HG02759 (cell line): Measurements from ENCODE around the gene SERINC5.
"Not testable (repeated sequence)": the region's sequence is repeated elsewhere in the genome, so short reads cannot be mapped to it uniquely, and the experiment has no call there.

Experiments
- ATAC-seq: cut with Tn5 transposase; IDR thresholded peaks from one replicate; pipeline ENCODE4 v1.9.1; 2021; ENCODE audit warnings: mild to moderate bottlenecking, moderate library complexity; ENCODE audit not compliant: unreplicated experiment

Gene SERINC5

GRCh38 chr5:80143491-80143890, 112.4 kb downstream of the SERINC5 start:
- ATAC-seq: no peak

GRCh38 chr5:80142996-80143395, 112.9 kb downstream of the SERINC5 start:
- ATAC-seq: no peak

DNA sequence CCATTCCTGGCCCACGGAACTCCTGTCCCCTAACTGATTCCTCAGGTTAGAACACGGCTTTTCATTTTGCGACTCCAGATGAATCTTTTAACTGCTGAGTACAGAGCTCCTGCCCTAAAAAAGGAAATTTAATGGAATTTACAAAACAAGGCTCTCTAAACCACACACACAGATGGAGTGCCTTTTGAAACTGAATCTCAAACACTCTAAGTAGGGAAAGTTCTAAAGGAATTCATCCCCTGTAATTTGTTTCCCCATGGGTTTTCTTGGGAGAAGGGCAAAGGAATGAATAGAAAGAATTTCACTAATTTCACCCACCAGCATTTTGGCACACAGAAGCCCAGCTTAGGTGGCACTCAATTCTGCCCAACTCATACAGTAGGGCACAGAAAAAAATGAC, 114.2 kb downstream of the SERINC5 start:
- no peak for ATAC-seq

GRCh38 chr5:80141147-80141671, 114.6 kb downstream of the SERINC5 start:
- no peak for ATAC-seq

GRCh38 chr5:80140496-80140895, 115.4 kb downstream of the SERINC5 start:
- ATAC-seq: no peak

- ATAC-seq: no peak
Observed at GRCh38 chr5:80139466-80139972, 116.3 kb downstream of the SERINC5 start.

GRCh38 chr5:80138486-80138885, 117.4 kb downstream of the SERINC5 start:
- no peak for ATAC-seq

DNA sequence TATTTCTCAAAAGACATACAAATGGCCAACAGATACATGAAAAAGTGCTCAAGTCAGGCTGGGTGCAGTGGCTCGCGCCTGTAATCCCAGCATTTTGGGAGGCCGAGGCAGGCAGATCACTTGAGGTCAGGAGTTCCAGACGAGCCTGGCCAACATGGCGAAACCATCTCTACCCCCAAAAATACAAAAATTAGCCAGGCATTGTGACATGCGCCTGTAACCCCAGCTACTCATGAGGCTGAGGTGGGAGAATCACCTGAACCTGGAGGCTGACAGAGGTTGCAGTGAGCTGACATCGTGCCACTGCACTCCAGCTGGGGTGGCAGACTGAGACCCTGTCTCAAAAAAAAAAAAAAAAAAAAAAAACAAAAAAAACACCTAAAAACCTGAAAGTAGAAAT, 119.0 kb downstream of the SERINC5 start:
- not testable (repeated sequence) for ATAC-seq

DNA sequence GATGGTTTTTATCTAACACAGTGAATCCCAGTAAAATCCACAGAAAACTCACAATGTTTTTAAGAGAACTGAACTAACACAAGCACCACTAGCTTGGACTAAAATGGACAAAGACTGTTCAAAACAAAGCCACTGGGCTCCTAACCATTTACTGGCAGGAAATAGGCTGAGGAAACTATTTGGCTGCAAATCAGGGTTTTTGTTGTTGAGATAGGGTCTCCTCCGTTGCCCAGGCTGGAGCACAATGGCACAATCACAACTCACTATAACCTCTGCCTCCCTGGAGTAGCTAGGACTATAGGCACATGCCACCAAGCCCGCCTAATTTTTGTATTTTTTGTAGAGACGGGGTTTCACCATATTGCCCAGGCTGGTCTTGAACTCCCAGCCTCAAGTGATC, 121.0 kb downstream of the SERINC5 start:
- ATAC-seq: no peak

GRCh38 chr5:80129146-80129545, 126.7 kb downstream of the SERINC5 start:
- ATAC-seq: no peak

DNA sequence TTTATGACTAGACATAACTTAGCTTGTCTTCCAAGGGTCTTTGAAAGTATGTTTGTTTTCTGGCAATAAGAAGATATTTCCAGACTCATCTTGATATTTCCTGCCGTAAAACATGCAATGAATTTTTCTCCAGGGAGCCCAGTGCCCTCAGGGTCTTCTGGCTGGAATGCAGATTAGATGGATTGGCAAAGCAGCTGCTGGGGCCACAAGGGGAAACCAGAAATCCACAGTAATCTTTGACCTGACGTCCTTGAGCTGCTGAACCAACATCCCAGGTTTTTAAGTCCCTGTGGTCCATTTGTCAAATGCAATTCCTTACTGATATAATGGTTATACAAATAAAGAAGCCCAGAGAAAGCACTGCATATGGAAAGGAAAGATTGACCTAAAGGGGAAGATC, 127.7 kb downstream of the SERINC5 start:
- no peak for ATAC-seq

- ATAC-seq: no peak
Observed at GRCh38 chr5:80127116-80127552, 128.7 kb downstream of the SERINC5 start.

DNA sequence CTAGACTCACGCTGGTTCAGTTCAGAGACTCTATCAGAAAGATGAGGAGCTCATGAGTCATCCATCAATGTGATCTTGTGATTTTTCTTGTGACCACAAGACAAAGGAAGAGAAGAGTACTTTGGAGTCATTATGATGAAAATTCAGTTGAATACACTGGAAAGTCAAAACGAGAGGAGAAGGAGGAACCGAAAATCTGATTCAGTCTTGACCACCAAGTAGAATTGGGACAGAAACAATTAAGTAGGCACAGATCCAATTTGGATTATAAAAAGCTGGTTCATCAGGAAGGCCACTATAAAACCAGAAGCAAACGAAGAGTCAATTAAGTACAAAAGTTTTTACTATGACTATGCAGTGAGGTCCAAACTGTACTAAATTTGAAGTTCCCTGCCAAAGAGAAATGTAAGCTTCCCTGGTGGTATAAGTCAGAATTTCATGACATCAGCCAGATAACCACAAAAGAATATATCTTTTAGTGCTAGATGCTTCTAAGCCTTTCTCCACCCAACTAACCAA, 129.8 kb downstream of the SERINC5 start:
- peak; percentile 76 for ATAC-seq

- peak; percentile 73 for ATAC-seq
Observed at GRCh38 chr5:80125022-80125961, 130.6 kb downstream of the SERINC5 start.

- ATAC-seq: no peak
Observed at GRCh38 chr5:80124121-80124918, 131.5 kb downstream of the SERINC5 start.

DNA sequence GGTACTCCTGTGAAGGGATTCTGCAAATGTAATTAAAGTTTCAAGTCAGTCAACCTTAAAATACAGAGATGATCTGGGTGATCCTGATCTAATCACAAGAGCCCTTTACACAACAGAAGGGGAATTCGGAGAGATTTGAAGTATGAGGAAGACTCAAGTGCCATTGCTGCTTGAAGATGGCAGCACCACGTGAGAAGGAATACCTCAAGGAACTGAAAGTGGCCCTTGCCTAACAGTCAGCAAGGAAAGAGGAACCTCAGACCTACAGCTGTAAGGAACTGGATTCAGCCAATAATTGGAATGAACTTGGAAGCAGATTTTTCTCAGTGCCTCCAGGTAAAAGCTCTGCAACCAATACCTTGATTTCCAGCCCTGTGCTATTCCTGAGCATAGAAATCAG, 133.3 kb downstream of the SERINC5 start:
- no peak for ATAC-seq

GRCh38 chr5:80119372-80119771, 136.5 kb downstream of the SERINC5 start:
- ATAC-seq: no peak

DNA sequence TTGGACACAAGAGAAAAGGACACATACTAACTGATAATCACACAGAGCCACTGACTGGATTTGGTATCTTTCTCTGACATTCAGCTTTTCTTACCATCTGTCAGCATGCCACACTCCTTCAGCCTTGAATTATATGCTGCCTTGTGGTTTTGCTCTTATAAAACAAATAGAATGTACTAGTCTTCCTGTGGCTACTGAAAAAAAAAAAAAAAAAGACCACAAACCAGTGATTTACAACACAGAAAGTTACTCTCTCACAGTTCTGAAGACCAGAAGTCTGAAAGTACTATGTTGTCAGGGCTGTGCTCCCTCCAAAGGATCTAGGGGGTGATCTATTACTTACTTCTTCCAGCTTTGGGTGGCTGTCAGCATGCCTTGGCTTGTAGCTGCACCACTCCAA, 138.4 kb downstream of the SERINC5 start:
- no peak for ATAC-seq

- no peak for ATAC-seq
Observed at GRCh38 chr5:80116465-80116864, 139.4 kb downstream of the SERINC5 start.

DNA sequence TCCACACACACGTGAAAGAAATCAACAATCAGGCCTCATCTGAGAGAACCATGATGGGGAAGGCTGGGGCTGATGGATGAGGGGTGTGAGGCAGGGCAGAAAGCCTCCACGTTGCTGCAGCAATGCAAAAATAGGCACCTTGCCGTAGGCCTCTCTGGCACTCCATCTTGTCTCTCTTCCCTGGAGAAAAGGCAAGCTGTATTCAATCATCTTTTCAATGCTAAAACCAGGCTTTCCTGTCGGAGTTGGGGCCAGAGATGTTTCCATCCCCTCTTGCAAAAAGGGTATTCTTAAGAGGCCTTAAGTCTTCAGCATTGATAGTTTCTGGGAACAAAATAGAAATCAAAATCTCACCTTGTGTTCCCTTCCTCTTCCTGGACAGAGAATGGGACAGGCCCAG, 139.8 kb downstream of the SERINC5 start:
- ATAC-seq: no peak

DNA sequence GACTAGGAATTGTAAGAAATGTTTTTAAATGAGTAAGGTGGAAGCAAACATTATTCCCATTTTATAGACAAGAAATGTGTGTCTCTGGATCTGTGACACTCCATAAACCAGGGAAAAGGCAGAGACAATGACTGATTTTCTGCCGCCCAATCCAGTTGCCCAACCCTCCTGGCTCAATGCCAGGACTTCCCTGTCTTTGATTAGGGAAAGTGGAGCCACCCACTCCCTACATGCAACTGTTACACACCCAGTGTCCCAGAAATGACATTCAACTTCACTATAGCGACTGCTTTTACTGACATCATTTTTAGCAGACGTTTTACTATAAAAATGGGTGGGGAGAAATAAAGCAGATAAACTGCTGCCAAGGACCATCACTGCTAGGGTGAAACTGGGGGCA, 141.0 kb downstream of the SERINC5 start:
- no peak for ATAC-seq
